Stimulated activated CD8-positive, alpha-beta memory T cell treated with anti-CD3 and anti-CD28 coated beads, Interleukin-7, amount 100 ng/mL, for 4 hours (primary cell): ENCODE results near the gene ANK3.

ENCODE experiments used
- DNase-seq, 2 donors: peaks; one replicate each; pipeline ENCODE4 v3.0.0-alpha.2; 2020; ENCODE audit warnings: low read depth in 2 of 2

The ANK3 gene

GRCh38 chr10:60377042-60377352, 12.7 kb downstream of the ANK3 start:
- DNase-seq = no peak

DNA sequence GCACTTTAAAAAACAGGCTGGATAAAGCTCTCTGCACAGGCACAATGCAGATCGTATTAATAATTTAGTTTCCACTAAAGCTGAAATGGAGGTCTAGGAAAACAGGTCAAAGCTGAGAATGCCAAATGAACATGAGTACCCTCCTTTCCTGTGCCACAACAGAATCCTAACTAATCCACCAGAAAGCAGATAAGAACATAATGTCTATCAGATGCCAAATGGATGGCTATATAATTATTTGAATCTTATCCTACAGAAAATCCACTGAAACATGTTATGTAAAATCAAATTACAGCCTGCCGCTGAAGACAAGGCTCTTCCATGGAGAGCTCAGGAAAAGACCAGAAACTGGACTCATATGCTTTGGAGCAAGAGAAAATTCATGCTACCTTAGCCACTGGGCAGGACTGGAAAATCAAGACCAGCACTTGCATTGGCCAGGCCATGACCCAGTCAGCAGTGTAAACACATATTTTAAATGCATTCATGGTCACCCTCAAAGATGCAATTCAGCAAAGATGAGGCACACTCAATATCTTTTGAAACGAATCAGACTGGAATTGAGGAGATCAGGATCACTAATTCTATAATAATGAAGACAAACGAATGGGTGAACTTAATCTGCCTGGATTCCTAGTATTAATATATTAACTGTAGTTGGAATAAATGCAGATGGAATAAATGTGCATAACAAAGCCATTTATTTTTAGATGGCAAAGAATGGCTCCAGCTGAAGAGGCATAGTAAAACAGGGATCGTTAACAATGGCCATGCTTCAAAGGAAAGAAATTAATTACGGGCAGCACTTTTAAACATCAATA, 13.2 kb downstream of the ANK3 start:
- DNase-seq = no peak

- DNase-seq = no peak
Observed at GRCh38 chr10:60375293-60376004, 14.2 kb downstream of the ANK3 start.

DNA sequence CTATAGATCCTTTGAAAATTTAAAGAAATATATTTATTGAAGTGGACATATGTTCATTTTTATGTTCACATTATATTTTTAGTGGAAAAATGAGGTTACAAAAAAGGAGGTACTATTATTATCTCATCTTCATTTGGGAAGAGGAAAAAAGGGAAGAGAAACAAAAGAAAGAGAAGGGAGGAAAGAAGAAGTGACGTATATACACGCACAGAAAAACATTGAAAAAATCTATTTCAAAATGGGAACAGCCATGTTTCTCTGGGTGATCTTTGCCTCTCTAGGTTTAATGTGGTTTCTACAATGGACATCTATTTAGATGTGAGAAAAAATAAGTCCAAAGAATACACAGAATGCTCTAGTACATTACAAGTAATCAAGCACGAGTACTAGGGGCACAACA, 14.8 kb downstream of the ANK3 start:
- DNase-seq = no peak

DNA sequence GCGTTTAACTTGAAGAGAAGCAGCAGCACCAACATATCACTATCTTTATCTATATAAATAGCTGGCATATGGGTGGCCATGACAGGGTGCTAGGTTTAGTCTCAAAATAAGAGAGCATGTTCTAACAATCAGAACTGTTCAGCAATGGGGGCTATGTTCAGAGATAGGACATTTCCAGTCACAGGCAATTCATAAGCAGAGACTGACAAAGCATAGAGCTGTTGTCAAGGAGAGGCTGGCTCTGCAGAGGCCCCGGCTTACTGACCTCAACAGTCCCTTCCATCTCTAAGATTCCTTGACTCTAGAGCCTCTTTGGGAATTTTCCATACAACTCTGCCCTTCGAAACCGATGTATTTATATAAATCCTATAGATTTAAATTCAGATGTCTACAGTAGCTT, 17.2 kb downstream of the ANK3 start:
- DNase-seq = no peak

DNA sequence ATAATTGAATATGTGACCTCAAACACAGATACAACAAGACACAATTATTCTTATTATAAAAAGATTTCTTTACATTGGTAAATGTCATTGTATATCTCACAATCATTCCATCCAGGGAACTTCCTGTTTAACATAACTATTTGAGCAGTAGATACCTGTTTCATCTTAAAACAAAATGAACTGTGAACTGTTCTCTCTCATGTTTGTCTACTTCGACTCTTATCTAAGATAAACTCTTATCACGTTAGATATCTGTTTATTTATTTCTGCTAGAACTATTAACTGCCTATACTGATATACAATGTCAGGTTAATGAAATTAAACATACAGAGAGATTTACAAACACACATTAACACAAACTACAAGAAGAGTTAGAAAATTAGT, 20.1 kb downstream of the ANK3 start:
- DNase-seq = no peak

DNA sequence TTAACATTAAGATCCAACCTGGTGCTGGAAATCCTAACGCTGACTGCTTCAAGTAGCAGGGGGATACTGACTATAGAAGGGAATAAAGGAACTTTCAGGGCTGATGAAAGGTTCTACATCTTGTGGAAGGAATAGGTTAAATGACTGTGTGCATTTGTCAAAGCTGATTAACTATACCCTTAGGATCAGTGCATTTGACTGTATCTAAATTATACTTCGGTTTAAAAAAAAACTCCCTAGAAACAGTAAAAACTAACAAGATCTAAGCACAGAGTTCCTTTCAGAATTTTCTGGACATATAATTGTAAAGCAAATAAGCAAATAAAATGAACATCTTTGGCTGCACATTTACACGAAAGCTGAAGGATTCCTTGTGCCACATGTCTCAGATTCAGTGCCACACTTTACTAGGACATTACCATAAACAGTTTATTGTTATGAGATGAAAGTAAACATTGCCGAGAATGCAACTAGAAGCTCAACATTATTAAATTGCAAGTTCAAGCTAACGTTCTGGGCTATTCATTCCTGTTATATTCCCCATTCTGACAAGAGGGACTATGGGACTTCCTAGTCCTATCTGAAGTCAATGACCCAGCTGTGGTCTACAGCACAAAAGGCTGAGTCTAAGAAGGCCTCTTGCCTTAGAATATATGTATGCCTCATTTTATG, 20.7 kb downstream of the ANK3 start:
- DNase-seq = no peak

DNA sequence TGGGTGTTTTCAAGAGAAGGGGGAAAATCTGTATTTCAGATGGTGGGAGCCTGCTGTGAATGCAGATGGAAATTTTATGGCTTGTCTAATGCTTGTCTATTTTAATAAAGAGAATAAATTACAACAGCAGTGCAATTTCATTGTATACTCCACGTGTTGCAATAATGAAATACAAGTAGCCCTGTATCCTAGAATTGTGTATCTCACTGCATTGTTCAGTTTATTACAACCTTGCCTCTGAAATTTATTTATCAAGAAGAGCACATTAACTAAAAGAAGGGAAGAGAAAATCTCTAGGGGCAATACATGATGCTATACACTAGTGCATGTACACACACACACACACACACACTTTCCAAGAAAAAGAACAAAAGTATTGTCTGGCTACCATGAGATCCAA, 21.8 kb downstream of the ANK3 start:
- no peak for DNase-seq

- DNase-seq = no peak
Observed at GRCh38 chr10:60367431-60367830, 22.2 kb downstream of the ANK3 start.

DNA sequence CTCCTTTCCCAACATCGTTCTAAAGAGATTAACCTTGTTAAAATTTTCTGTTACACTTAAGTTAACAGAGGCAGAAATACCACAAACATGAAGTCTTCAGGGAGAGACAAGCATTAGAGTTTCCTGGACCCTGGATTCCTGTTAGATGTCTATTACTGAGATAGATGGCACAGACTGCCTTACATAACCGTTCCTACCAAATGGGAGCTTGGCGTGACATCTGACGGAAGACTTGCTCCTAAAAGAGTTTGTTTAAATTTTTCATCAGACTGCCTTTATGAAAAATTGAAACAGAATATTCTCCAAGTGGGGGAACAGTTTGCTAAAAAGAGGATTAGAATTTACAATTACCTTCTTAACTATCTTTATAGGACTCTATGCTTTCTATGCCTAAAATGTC, 22.7 kb downstream of the ANK3 start:
- no peak for DNase-seq

DNA sequence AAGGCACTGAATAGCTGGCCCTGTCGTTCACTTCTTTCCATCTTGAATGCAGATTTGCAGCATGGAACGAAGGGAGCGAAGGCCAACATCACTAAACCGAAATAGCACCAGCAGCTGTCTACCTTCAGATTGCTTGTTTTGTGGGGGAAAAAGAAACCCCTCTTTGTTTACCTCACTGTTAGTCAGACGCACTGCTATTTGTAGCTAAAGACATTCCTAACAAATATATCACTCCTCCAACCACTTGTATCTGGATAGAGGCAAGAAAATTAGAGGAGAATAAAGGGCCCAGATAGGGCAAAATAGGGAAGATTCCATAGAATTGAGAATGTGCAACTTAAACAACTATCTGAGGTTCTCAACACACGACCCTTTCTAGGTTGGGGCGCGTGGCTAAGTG, 26.5 kb downstream of the ANK3 start:
- no peak for DNase-seq

- no peak for DNase-seq
Observed at GRCh38 chr10:60362461-60362860, 27.2 kb downstream of the ANK3 start.

GRCh38 chr10:60359066-60359465, 30.6 kb downstream of the ANK3 start:
- DNase-seq = no peak

GRCh38 chr10:60358282-60358681, 31.4 kb downstream of the ANK3 start:
- no peak for DNase-seq

- no peak for DNase-seq
Observed at GRCh38 chr10:60353519-60354258, 36.0 kb downstream of the ANK3 start.

DNA sequence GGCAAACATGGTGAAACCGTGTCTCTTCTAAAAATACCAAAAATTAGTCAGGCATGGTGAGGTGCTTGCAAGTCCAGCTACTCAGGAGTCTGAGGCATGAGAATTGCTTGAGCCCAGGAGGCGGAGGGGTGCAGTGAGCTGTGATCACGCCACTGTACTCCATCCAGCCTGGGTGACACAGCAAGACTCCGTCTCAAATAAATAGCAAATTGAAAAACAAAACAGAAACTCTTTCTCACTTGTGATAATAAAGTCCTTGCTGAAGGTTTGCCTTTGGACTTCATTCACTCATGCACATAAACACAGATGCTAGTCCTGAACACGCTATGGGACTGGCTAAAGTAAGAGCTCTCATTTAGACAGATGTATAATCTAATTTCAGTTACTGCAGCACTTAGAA, 37.6 kb downstream of the ANK3 start:
- DNase-seq = no peak

DNA sequence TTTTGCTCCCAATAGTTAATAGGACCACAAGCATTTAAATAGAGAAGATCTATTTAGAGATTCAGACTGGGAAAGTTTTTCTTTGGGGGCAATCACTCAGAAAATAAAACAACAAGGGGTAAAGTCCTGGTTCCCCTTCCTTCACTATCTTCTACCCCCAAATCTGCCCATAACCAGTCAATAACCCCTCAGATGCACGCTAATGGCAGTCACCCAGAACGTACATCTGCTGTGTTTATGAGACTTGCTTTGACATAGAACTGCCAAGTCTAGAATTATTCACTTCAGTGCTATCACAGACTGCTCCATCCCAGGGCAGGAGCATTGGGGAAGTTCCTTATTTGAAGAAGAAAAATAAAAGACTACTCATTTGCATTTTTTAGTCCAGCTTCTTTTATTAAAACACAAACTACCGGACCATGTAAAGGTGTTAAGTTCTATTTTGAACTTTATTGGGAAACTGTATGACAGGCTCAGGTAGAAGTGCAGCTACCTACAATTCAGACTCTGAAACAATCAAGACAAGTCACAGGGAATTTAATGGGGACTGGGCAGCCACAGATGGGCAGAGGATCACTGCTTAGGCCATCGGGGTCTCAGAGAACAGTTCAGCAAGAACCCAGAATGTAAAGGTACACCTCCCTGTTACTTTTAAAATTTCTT, 38.4 kb downstream of the ANK3 start:
- DNase-seq = no peak

- no peak for DNase-seq
Observed at GRCh38 chr10:60350400-60350799, 39.3 kb downstream of the ANK3 start.

- DNase-seq = no peak
Observed at GRCh38 chr10:60349426-60349825, 40.2 kb downstream of the ANK3 start.

DNA sequence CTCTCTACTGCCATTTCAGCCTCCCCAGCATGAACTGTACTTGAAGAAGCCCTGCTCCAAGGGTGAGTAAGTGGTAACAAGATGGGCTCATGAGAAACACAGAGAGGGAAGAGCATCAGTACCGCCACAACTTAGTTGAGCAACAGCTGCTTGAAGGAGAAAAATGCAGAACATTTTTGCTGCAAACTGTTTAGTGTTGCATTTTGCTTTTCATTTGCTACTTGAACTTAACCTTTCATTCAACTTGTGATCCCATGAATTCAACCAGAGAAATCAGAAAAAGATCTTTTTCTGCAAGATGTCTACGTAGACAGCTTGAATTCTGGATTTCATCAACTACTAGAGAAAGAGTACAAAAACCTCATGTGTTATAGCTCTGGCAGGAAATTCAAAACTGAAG, 40.7 kb downstream of the ANK3 start:
- no peak for DNase-seq

- no peak for DNase-seq
Observed at GRCh38 chr10:60347270-60347669, 42.4 kb downstream of the ANK3 start.

DNA sequence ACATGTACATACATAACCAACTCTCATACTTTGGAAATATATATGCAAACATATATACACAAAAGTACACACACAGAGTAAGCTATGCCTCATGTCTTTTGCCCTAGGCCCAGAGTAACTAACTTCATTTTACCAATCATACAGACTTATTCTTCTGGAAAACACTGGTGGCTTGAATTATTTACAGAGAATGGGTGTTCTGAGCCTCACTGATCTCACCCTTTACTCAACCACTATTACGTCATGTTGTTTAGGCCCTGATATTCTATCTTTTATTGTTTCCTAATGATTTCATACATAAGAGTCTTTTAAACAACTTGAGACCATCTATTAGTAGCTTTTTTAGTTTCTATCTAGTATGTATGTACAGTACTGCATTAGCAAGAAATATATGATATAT, 43.0 kb downstream of the ANK3 start:
- no peak for DNase-seq
